WTC11 (cell line): ENCODE measurements around the gene ZBTB32. TPM values are rescaled to one million over a fixed set of nuclear protein-coding genes. Genes with fewer than 3 reads are reported as not detected.

Experiments used
- ATAC-seq: fragments of 200-7000 bp; cut with Tn5 transposase; 2 replicates; pipeline ENCODE4 v1.10.0; 2021; ENCODE audit warnings: mild to moderate bottlenecking, moderate library complexity
- CTCF ChIA-PET: fragments of 300-600 bp; sonication (Branson Sonifier 250); formaldehyde crosslinking; loops from one replicate; lab custom pipeline; 2021; ENCODE audit warnings: antibody characterized with exemption; lab: Charles Lee
- POLR2A ChIA-PET: fragments of 350-600 bp; sonication (Branson Sonifier 250); formaldehyde crosslinking; loops from one replicate; lab custom pipeline; 2021; ENCODE audit warnings: antibody characterized with exemption; lab: Charles Lee
- DNase-seq: peaks from one replicate; pipeline ENCODE4 v3.0.0; 2021; ENCODE audit warnings: low spot score
- H3K27ac Mint-ChIP-seq: 2 replicates; pipeline ENCODE4 v1.8.0; 2021; ENCODE audit warnings: mixed read lengths
- H3K27me3 Mint-ChIP-seq: 2 replicates; pipeline ENCODE4 v1.8.0; 2021; ENCODE audit warnings: low read depth, mild to moderate bottlenecking, moderate library complexity, mixed read lengths
- H3K36me3 Mint-ChIP-seq: 2 replicates; pipeline ENCODE4 v1.8.0; 2021; ENCODE audit warnings: mixed read lengths
- H3K4me1 Mint-ChIP-seq: 2 replicates; pipeline ENCODE4 v1.8.0; 2022; ENCODE audit warnings: mixed read lengths
- H3K4me3 Mint-ChIP-seq: 2 replicates; pipeline ENCODE4 v1.8.0; 2021; ENCODE audit warnings: mild to moderate bottlenecking, moderate library complexity, mixed read lengths
- H3K9me3 Mint-ChIP-seq: 2 replicates; pipeline ENCODE4 v1.8.0; 2021; ENCODE audit warnings: mixed read lengths
- ATF1 ChIP-seq: sonication (generic); formaldehyde crosslinking; IDR thresholded peaks from 2 replicates; pipeline ENCODE4 v1.8.1; 2023; ENCODE audit warnings: mild to moderate bottlenecking, moderate library complexity, missing genetic modification reagents
- ATF2 ChIP-seq: sonication (generic); formaldehyde crosslinking; IDR thresholded peaks from 2 replicates; pipeline ENCODE4 v1.8.1; 2022; ENCODE audit warnings: low read depth, missing genetic modification reagents, borderline replicate concordance
- KAT7 ChIP-seq: sonication (generic); formaldehyde crosslinking; IDR thresholded peaks from 2 replicates; pipeline ENCODE4 v1.8.1; 2023; ENCODE audit warnings: missing genetic modification reagents, mild to moderate bottlenecking, borderline replicate concordance
- MLX ChIP-seq: sonication (generic); formaldehyde crosslinking; IDR thresholded peaks from 2 replicates; pipeline ENCODE4 v1.8.1; 2023; ENCODE audit warnings: mild to moderate bottlenecking, missing genetic modification reagents, moderate library complexity
- NFATC4 ChIP-seq: fragments of 250-450 bp; sonication (Bioruptor Pico); IDR thresholded peaks from 2 replicates; pipeline ENCODE4 v1.9.0; 2021; ENCODE audit warnings: mild to moderate bottlenecking
- NR3C1 ChIP-seq: sonication (generic); formaldehyde crosslinking; conservative IDR thresholded peaks from 2 replicates; pipeline ENCODE4 v1.8.1; 2023; ENCODE audit warnings: low read depth, mild to moderate bottlenecking, missing genetic modification reagents
- OVOL2 ChIP-seq: fragments of 250-450 bp; sonication (Bioruptor Pico); IDR thresholded peaks from 2 replicates; pipeline ENCODE4 v1.9.0; 2021; ENCODE audit warnings: mild to moderate bottlenecking, borderline replicate concordance
- PREB ChIP-seq: sonication (generic); formaldehyde crosslinking; IDR thresholded peaks from 2 replicates; pipeline ENCODE4 v1.8.1; 2022; ENCODE audit warnings: mild to moderate bottlenecking, missing genetic modification reagents, moderate library complexity, borderline replicate concordance
- PRRX2 ChIP-seq: fragments of 250-450 bp; sonication (Bioruptor Pico); IDR thresholded peaks from 2 replicates; pipeline ENCODE4 v1.8.0; 2021; ENCODE audit warnings: mild to moderate bottlenecking
- RELA ChIP-seq: sonication (generic); formaldehyde crosslinking; IDR thresholded peaks from 2 replicates; pipeline ENCODE4 v1.8.1; 2022; ENCODE audit warnings: missing genetic modification reagents, mild to moderate bottlenecking, borderline replicate concordance
- RORB ChIP-seq: fragments of 250-450 bp; sonication (Bioruptor Pico); IDR thresholded peaks from 2 replicates; pipeline ENCODE4 v1.9.0; 2021; ENCODE audit warnings: mild to moderate bottlenecking
- SMAD3 ChIP-seq: sonication (generic); formaldehyde crosslinking; IDR thresholded peaks from 2 replicates; pipeline ENCODE4 v1.8.0; 2022; ENCODE audit warnings: missing genetic modification reagents, mild to moderate bottlenecking, borderline replicate concordance
- SOX15 ChIP-seq: fragments of 250-450 bp; sonication (Bioruptor Pico); IDR thresholded peaks from 2 replicates; pipeline ENCODE4 v1.9.0; 2021; ENCODE audit warnings: mild to moderate bottlenecking
- USF2 ChIP-seq: sonication (generic); formaldehyde crosslinking; IDR thresholded peaks from 2 replicates; pipeline ENCODE4 v1.8.1; 2023; ENCODE audit warnings: mild to moderate bottlenecking, missing genetic modification reagents, moderate library complexity
- ZNF121 ChIP-seq: sonication (generic); formaldehyde crosslinking; IDR thresholded peaks from 2 replicates; pipeline ENCODE4 v1.8.0; 2023; ENCODE audit warnings: missing genetic modification reagents
- ZNF232 ChIP-seq: sonication (generic); formaldehyde crosslinking; IDR thresholded peaks from 2 replicates; pipeline ENCODE4 v1.8.0; 2022; ENCODE audit warnings: mild to moderate bottlenecking, missing genetic modification reagents
- ZNF263 ChIP-seq: sonication (generic); formaldehyde crosslinking; IDR thresholded peaks from 2 replicates; pipeline ENCODE4 v1.8.1; 2022; ENCODE audit warnings: low read depth, mild to moderate bottlenecking, moderate library complexity, missing genetic modification reagents
- ZNF416 ChIP-seq: fragments of 250-450 bp; sonication (Bioruptor Pico); IDR thresholded peaks from 2 replicates; pipeline ENCODE4 v1.9.0; 2021; ENCODE audit warnings: mild to moderate bottlenecking, inconsistent platforms
- ZNF423 ChIP-seq: fragments of 250-450 bp; sonication (Bioruptor Pico); IDR thresholded peaks from 2 replicates; pipeline ENCODE4 v2.1.2; 2022; ENCODE audit warnings: mild to moderate bottlenecking, moderate library complexity
- ZNF671 ChIP-seq: fragments of 250-450 bp; sonication (Bioruptor Pico); IDR thresholded peaks from 2 replicates; pipeline ENCODE4 v1.8.0; 2021; ENCODE audit warnings: mild to moderate bottlenecking
- total RNA-seq: library from RNA; stranded (reverse); gene quantifications from 3 replicates; pipeline ENCODE4 v1.2.3, GENCODE V29; 2021

Gene ZBTB32
- total RNA-seq, 1 experiment from 2014 or later, result 0.11 TPM

DNA sequence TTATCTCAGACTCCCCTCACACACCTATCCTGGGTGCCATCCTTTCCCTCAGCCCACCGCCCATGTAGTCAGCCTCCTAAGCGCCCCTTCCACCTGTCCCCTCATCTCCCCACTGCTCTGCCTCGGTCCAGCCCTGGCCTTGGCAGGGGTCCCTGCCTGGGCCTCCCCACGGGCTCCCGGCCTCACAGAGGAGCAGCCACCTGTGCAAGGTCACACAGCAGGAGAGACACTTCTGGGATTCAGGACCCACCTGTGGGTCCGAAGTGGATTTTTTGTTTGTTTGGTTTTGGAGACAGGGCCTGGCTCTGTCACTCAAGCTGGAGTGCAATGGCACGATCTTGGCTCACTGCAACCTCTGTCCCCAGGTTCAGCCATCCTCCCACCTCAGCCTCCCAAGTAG is 38.8 kb upstream of the ZBTB32 start:
- H3K36me3 Mint-ChIP-seq, result no peaks in the 10 kb centered on the region
- no peak overlapping the region for H3K27ac Mint-ChIP-seq
- ATAC-seq (no peak), DNase-seq (no peak)
- peaks cover 16% of the 10 kb centered on the region for H3K27me3 Mint-ChIP-seq
- POLR2A ChIA-PET, result no interaction called here
- no peaks in the 10 kb centered on the region for H3K9me3 Mint-ChIP-seq
- no peak for TF ChIP-seq RORB (CRISPR knock-in tag)
- no peak for TF ChIP-seq ATF1 (CRISPR knock-in tag)
- TF ChIP-seq SMAD3, result no peak
- no peak for TF ChIP-seq KAT7
- TF ChIP-seq OVOL2 (CRISPR knock-in tag), result no peak
- no peak for TF ChIP-seq ZNF416
- TF ChIP-seq ZNF121, result no peak
- TF ChIP-seq NR3C1 (CRISPR knock-in tag), result no peak
- TF ChIP-seq PRRX2 (CRISPR knock-in tag), result no peak
- no peak for TF ChIP-seq ZNF423 (CRISPR knock-in tag)
- no peak for TF ChIP-seq ZNF232 (CRISPR knock-in tag)
- 0 out of 2 replicates have a peak, but pooled peaks cover 4% of the 10 kb centered on the region for H3K4me1 Mint-ChIP-seq
- CTCF ChIA-PET, result no interaction called here
- no peak overlapping the region for H3K4me3 Mint-ChIP-seq

DNA sequence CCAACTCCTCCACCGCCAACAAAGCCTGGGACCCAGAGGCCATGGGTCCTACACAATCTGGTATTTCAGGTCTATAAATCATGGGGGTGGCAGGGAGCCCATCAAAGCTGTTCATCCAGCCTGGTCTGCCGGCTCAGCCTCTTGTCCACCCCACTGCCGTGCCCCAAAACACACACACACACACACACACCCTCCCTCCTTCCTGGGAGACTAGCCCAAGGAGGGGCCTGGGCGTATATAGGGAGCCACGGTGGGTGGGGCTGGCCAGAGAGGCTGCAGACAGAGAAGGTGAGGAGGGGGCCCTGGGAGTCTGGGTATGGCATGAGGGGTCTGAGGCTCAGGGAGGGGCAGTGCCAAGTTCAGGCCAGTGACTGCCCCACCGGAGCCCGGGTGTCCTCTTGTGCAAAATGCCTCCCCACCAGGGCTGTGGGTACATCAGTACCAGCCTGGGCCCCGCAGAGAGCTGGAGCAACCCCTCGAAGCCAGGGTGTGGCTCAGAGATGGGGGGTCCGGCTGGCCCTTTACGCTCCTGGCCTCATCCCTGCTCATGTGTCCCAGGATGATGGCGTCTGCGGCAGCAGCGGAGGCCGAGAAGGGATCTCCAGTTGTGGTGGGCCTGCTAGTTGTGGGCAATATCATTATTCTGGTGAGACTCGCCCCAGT is 38.0 kb upstream of the ZBTB32 start, which contains the start of gene UPK1A:
TSS of gene UPK1A (plus strand) at position 267 of the 663 bp plus-strand sequence. CDS start at position 563, 296 bp downstream.
- Mint-ChIP-seq H3K27ac (no peak within 1 kb of the TSS), H3K27me3 (peaks cover 18% of the 10 kb centered on the region), H3K4me3 (no peak within 1 kb of the TSS), H3K36me3 (no peaks in the 10 kb centered on the region), H3K4me1 (0 out of 2 replicates have a peak, but pooled peaks cover 4% of the 10 kb centered on the region), H3K9me3 (no peaks in the 10 kb centered on the region)
- ATAC-seq (no peak), DNase-seq (no peak)
- ChIA-PET POLR2A (no interaction called here), CTCF (no interaction called here)
- no peak for TF ChIP-seq PREB

DNA sequence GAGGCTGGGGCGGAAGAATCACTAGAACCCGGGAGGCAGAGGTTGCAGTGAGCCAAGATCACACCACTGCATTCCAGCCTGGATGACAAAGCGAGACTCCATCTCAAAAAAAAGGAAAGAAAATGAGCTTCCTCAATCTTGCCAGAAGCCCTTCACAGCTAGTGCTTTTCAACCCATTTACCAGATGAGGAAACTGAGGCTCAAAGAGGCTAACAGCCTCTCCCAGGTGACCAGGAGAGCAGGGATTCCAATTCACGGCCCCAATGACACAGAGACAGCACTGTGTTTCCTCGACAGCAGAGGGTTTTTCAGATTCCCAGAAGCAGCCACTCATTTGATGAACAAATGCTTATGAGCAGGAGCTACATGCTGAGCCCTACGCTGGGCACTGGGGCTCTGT is 34.8 kb upstream of the ZBTB32 start:
- H3K36me3 Mint-ChIP-seq, result no peaks in the 10 kb centered on the region
- H3K4me1 Mint-ChIP-seq, result peaks cover 12% of the 10 kb centered on the region; the same call in 1 of the 2 replicates
- H3K9me3 Mint-ChIP-seq, result no peaks in the 10 kb centered on the region
- TF ChIP-seq ZNF263 (no peak), ZNF671 (CRISPR knock-in tag) (no peak), KAT7 (no peak), USF2 (CRISPR knock-in tag) (no peak), NFATC4 (no peak), RELA (no peak), SOX15 (CRISPR knock-in tag) (no peak), MLX (CRISPR knock-in tag) (no peak), ATF2 (CRISPR knock-in tag) (no peak)
- CTCF ChIA-PET, result no interaction called here
- peak overlapping the region; percentile 67; the same call in 1 of the 2 replicates for H3K27ac Mint-ChIP-seq
- no peak for ATAC-seq
- H3K27me3 Mint-ChIP-seq, result peaks cover 47% of the 10 kb centered on the region
- POLR2A ChIA-PET, result interaction anchor here (0.5 kb wide), 1 partner anchor 42 kb away, joined by 7 read pairs; no protein-coding TSS in a partner anchor
- no peak for DNase-seq
- H3K4me3 Mint-ChIP-seq, result no peak overlapping the region
